Measurements from ENCODE around the gene BICDL1.

GRCh38 chr12:120051535-120051934 is 62.5 kb downstream of the BICDL1 start:
- TF ChIP-seq USF1 (IDR thresholded peaks at IDR 0.05; ENCODE audit: borderline replicate concordance, extremely low read length, insufficient read depth, low read depth, low read length) (no peak), ELK1 (IDR thresholded peaks at IDR 0.05; ENCODE audit: low read depth, low read length) (no peak)
